ENCODE results near the gene ASB13.

- TF ChIP-seq FOXP2 (optimal IDR thresholded peaks at IDR 0.05; ENCODE audit: control extremely low read depth, extremely low read length, insufficient read depth) (no peak), EZH2 (IDR thresholded peaks at IDR 0.05) (no peak)
Observed at GRCh38 chr10:5649746-5650145, 16.6 kb downstream of the ASB13 start.

All from SK-N-MC (cell line).